HS-5 (cell line): Measurements from ENCODE around the gene DSCAML1.

ENCODE experiments used
- DNase-seq: peaks from one replicate; pipeline ENCODE4 v3.0.0-alpha.2; 2012; ENCODE audit warnings: low read depth

The DSCAML1 gene

GRCh38 chr11:117583063-117583801 is 213.8 kb downstream of the DSCAML1 start:
- no peak for DNase-seq

GRCh38 chr11:117582433-117582832 is 214.6 kb downstream of the DSCAML1 start:
- no peak for DNase-seq

GRCh38 chr11:117580866-117581265 is 216.2 kb downstream of the DSCAML1 start:
- DNase-seq, result no peak

GRCh38 chr11:117579161-117579560 is 217.9 kb downstream of the DSCAML1 start:
- DNase-seq, result no peak

- DNase-seq, result no peak
Measured at GRCh38 chr11:117575856-117576255, 221.2 kb downstream of the DSCAML1 start.

GRCh38 chr11:117574551-117574950 is 222.5 kb downstream of the DSCAML1 start:
- no peak for DNase-seq

GRCh38 chr11:117573326-117573725 is 223.7 kb downstream of the DSCAML1 start:
- DNase-seq, result no peak

- no peak for DNase-seq
Measured at GRCh38 chr11:117572671-117573070, 224.3 kb downstream of the DSCAML1 start.

- no peak for DNase-seq
Measured at GRCh38 chr11:117572129-117572528, 224.9 kb downstream of the DSCAML1 start.

- DNase-seq, result no peak
Measured at GRCh38 chr11:117570701-117571100, 226.3 kb downstream of the DSCAML1 start.

GRCh38 chr11:117569911-117570310 is 227.1 kb downstream of the DSCAML1 start:
- DNase-seq, result no peak

GRCh38 chr11:117565709-117566108 is 231.3 kb downstream of the DSCAML1 start:
- no peak for DNase-seq

- no peak for DNase-seq
Measured at GRCh38 chr11:117564321-117564720, 232.7 kb downstream of the DSCAML1 start.

- DNase-seq, result no peak
Measured at GRCh38 chr11:117563556-117563955, 233.5 kb downstream of the DSCAML1 start.

GRCh38 chr11:117562136-117562535 is 234.9 kb downstream of the DSCAML1 start:
- no peak for DNase-seq

- no peak for DNase-seq
Measured at GRCh38 chr11:117560780-117561530, 236.1 kb downstream of the DSCAML1 start.

GRCh38 chr11:117559698-117560097 is 237.3 kb downstream of the DSCAML1 start:
- DNase-seq, result no peak

GRCh38 chr11:117557361-117557760 is 239.7 kb downstream of the DSCAML1 start:
- DNase-seq, result no peak

GRCh38 chr11:117554601-117555333 is 242.2 kb downstream of the DSCAML1 start:
- DNase-seq, result no peak

GRCh38 chr11:117552626-117553025 is 244.4 kb downstream of the DSCAML1 start:
- no peak for DNase-seq

GRCh38 chr11:117551761-117552343 is 245.2 kb downstream of the DSCAML1 start:
- no peak for DNase-seq

- DNase-seq, result no peak
Measured at GRCh38 chr11:117550466-117550865, 246.6 kb downstream of the DSCAML1 start.
